HG02763 (cell line): ENCODE measurements around the gene RHBDL3.

Experiments used
- ATAC-seq: cut with Tn5 transposase; IDR thresholded peaks from one replicate; pipeline ENCODE4 v1.9.1; 2021; ENCODE audit warnings: mild to moderate bottlenecking, moderate library complexity; ENCODE audit not compliant: unreplicated experiment

The RHBDL3 gene

DNA sequence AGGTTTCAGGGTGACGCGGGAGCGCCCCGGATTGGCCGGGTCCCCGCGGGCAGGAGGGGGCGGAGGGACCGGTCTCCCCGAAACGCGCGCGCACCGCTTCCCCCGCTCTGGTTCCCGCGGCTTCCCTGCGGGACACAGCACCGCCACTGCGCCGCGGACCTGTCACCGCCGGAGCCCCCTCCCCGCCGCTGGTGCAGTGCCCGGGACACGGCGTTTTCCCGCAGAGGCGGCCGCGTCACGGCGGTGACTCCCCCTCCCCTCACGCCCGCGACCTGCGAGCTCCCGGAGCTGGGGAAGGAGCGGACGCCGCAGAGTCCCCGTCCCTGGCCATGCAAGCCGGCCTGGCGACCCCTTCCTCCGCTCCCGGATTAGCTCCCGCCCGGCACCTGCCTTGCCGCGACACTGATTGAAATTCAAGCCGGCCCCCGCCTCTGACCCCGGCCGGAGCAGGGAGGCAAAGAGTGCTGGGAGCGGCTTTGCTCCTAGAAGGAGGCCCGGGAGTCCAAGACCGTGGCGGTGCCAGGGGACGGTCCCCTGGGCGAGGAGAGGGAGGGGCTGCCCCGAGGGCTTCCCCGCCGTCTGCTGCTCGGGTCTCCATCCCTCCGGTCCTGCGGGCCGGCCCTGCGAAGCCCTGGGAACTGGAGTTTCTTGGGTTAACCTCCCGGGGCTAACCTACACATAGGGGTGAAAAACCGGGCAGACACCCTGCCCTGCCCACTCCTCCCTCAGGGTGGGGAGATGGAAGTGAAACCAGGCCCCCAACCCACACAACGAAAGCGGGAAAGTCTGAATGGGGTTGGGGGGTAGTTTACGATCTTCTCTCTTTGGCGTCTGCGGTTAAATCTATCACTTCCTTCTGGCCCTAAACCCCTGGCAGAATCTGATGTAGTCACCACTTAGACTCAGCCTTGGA lies 1.0 kb downstream of the RHBDL3 start:
- ATAC-seq: no peak

GRCh38 chr17:32267690-32268205 lies 2.1 kb downstream of the RHBDL3 start:
- no peak for ATAC-seq

- ATAC-seq: no peak
Measured at GRCh38 chr17:32268734-32269288, 3.2 kb downstream of the RHBDL3 start.

DNA sequence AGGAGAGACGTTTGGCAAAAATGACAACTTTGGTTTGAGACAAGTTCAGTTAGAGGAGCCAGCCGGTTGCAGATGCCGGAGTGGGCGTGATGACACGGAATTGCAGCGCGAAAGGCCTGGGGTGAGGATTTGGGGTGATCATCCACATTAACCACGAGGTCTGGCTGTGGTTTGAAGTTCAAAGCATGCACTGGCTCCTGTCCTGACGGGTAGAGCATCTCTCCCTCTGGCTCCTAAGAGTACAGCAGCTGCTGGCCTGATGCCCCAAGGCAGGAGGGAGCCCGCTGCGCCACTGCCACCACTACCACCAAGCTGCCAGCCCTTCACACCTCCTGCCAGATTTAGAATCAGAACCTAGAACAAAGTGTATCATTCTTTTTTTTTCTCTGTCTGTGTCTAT lies 3.7 kb downstream of the RHBDL3 start:
- no peak for ATAC-seq

GRCh38 chr17:32271844-32272243 lies 6.2 kb downstream of the RHBDL3 start:
- no peak for ATAC-seq

DNA sequence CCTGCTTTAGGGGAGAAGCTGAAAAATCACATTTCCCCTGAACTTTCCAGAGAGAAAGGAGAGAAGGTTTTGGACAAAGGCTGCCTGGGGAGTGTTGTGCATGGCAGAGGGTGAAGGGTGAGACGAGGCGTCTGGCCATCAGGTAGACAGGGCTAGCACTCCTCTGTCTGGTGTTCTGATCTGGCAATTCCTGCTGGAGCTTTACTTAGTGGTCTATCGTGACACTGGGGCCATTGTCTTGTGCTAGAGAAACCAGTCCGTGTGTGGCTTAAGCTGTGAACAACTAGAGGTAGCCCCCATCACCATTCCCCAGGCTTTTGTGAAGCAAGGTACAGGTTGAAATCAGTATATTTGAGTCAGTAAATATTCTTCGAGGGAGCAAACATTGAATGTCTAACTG lies 8.5 kb downstream of the RHBDL3 start:
- ATAC-seq: no peak

- ATAC-seq: no peak
Measured at GRCh38 chr17:32274643-32275042, 9.0 kb downstream of the RHBDL3 start.

GRCh38 chr17:32275060-32276042 lies 9.7 kb downstream of the RHBDL3 start:
- no peak for ATAC-seq

DNA sequence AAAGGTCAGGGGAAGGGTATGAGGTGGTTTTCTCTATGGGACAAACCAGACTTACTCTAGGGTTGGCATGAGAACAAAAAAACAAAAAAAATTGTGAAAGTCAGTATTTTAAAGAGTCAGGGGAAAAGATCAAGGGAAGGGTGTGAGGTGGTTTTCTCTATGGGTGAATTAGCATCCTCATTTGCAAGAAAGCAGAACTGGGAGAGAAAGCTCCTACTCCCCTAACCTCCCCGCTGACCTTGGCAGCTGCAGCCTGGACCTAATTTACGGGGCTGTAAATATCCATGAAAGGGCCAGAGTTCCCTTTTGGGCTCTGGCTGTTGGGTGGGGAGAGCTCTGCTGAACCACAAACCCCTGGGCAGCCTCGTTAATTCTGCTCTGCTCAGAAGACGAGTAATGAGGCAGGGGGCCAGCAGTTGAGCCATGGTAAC lies 10.6 kb downstream of the RHBDL3 start:
- no peak for ATAC-seq

- ATAC-seq: no peak
Measured at GRCh38 chr17:32277284-32277683, 11.7 kb downstream of the RHBDL3 start.

DNA sequence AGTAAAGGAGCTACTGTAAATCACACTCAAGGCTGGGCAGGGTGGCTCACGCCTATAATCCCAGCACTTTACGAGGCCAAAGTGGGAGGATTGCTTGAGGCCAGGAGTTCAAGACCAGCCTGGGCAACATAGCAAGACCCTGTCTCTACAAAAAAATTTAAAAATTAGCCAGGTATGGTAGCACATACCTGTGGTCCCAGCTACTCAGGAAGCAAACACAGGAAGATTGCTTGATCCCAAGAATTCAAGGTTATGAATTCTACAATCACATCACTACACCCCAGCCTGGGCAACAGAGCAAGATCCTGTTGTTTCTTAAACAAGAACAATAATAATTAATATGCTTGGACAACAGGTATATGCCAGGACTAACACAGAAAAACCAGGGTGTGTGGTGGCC lies 13.2 kb downstream of the RHBDL3 start:
- ATAC-seq: no peak

GRCh38 chr17:32279891-32280716 lies 14.5 kb downstream of the RHBDL3 start:
- no peak for ATAC-seq

DNA sequence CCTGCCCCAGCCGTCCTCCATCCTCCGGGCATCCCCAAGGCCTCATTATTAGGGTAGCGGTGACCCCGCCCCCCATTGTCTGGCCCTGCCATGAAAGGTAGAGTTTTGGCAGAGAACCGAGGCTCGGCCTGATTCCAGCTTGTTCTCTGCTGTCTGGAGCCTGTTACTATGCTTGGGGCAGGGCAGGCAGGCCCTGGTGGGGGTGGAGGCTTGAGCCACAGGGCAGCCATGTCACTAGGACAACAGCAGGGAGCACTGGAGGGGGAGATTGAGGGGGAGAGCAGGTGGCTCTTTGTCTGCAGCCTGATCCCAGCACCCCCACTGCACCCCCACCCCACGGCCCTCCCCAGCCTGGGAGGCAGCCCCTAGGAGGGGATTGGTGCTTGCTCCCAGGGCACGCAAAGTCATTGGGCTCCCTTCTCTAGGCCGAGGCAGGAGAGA lies 15.4 kb downstream of the RHBDL3 start:
- no peak for ATAC-seq

DNA sequence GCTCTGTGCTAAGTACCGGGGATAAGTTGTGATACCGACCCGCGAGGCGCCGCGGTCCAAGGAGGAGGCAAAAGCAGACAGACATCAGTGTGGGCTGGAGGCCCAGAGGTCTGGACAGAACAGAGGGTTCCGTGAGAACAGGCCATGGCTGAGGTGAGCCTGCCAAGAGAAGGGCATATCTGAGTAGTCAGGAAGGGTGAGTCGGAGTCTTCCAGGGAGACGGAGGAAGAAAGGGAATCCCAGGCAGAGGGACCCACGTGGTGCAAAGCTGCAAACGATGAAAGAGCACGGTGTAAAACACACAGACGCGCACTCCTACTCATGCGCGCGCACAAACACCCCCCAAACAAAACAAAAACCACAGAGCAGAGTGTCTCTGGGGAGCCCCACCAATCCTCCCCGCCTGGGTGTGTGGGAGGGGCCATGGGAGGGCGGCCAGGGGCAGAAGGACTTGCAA lies 18.1 kb downstream of the RHBDL3 start:
- no peak for ATAC-seq

GRCh38 chr17:32285306-32285705 lies 19.7 kb downstream of the RHBDL3 start:
- ATAC-seq: no peak

DNA sequence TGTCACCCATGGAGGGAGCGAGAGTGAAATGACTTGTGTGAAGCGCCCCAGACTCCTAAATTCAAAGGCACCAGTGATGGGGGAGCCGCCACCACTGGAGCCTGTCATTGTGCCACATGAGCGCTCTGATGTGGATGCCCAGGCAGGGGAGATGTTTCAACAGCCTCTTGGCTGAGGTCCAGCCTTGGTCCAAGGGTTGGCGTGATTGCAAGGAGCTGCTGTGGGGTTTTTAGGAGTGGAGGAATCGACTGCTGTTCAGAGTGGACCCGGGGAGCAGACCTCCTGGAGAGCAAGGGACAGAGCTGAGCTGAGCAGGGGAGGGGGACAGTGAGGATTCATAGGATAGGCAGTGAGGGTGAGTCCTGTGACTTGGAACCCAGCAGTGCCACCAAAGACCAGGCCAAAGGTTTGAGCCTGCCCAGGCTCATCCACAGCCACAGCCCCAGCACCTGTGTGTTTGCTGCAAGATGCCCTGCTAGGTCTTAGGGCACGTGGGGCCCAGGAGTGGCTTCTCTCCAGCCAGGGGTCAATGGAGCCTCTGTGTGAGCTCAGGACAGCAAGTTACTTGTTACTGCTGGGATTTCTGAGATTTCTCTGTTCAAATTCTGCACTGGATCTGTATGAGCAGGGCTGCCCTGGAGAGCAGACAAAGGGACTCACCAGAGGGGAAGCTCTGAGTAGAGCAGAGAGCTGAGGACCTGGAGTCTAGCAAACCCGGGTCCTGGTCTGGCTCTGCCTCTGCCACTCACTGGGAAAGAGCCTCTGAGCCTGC lies 20.3 kb downstream of the RHBDL3 start:
- no peak for ATAC-seq

- ATAC-seq: no peak
Measured at GRCh38 chr17:32286518-32286900, 20.9 kb downstream of the RHBDL3 start.

- ATAC-seq: no peak
Measured at GRCh38 chr17:32287804-32288511, 22.3 kb downstream of the RHBDL3 start.

DNA sequence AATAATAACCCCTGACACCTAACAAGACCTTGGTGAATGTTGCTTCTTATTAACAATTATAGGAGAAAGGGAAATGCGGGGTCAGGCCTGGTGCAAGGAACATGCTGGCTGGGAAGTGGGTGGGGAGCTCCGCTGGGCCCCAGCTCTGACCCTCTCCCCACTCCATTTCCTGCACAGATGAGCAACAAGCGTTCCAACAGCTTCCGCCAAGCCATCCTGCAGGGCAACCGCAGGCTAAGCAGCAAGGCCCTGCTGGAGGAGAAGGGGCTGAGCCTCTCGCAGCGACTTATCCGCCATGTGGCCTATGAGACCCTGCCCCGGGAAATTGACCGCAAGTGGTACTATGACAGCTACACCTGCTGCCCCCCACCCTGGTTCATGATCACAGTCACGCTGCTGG lies 23.0 kb downstream of the RHBDL3 start:
- no peak for ATAC-seq
